GM12878 (cell line): ENCODE measurements around the gene SH3BGRL2. TPM values are rescaled to one million over a fixed set of nuclear protein-coding genes. Genes with fewer than 3 reads are reported as not detected.

Experiments used
- ATAC-seq: fragments of 200-7000 bp; cut with Tn5 transposase; 3 replicates; pipeline ENCODE4 v1.9.1; 2020; ENCODE audit warnings: mild to moderate bottlenecking, moderate library complexity
- BruUV-seq: library from RNA; stranded (reverse); fragments of 400-500 nt; replicated peaks from 2 replicates; lab custom pipeline; 2021; lab: Mats Ljungman, UMichigan
- CTCF ChIA-PET: fragments of 300-600 bp; sonication (Branson Sonifier 250); formaldehyde crosslinking; extraction: SDS; loops from one replicate; lab custom pipeline; 2021; ENCODE audit warnings: inconsistent platforms; lab: Yijun Ruan, JAX
- POLR2A ChIA-PET: fragments of 350-600 bp; formaldehyde crosslinking; extraction: SDS; loops from one replicate; lab custom pipeline; 2021; ENCODE audit warnings: inconsistent platforms; lab: Charles Lee
- RAD21 ChIA-PET: fragments of 300-600 bp; sonication (Branson Sonifier 250); formaldehyde crosslinking; loops from one replicate; lab custom pipeline; 2023; ENCODE audit warnings: antibody characterized with exemption; ENCODE audit not compliant: unreplicated experiment; lab: Charles Lee
- SMC1A ChIA-PET: fragments of 300-600 bp; sonication (Branson Sonifier 250); formaldehyde crosslinking; loops from one replicate; lab custom pipeline; 2023; ENCODE audit not compliant: unreplicated experiment, uncharacterized antibody; lab: Charles Lee
- DNase-seq: peaks from one replicate; pipeline ENCODE4 v3.0.0-alpha.2; 2011; ENCODE audit warnings: low read depth, low spot score
- FAIRE-seq: peaks from 3 replicates; lab custom pipeline; 2011; peaks lifted over from hg19 to GRCh38; lab: Jason Lieb, UNC
- H2AFZ ChIP-seq: 2 replicates; pipeline ENCODE4 v1.6.0; 2011; ENCODE audit warnings: low read depth, low read length, control low read depth; ENCODE audit not compliant: control insufficient read depth
- H3K27ac ChIP-seq: 2 replicates; pipeline ENCODE4 v1.5.1; 2011; ENCODE audit warnings: control low read depth; ENCODE audit not compliant: control insufficient read depth, insufficient read depth
- H3K27me3 ChIP-seq, 2 experiments: replicated peaks in 1 of 2; 2 replicates each; pipeline versions ENCODE4 v1.6.0 to v1.6.1; 2011; ENCODE audit warnings: low read length in 1 of 2; ENCODE audit not compliant: control insufficient read depth in 2 of 2, insufficient read depth in 2 of 2
- H3K36me3 ChIP-seq, 2 experiments: 2 replicates each; pipeline ENCODE4 v1.5.1; 2011; ENCODE audit warnings: low read length in 1 of 2; ENCODE audit not compliant: control insufficient read depth in 2 of 2, insufficient read depth in 2 of 2
- H3K4me1 ChIP-seq: 2 replicates; pipeline ENCODE4 v1.6.1; 2011; ENCODE audit warnings: mild to moderate bottlenecking, low read length, moderate library complexity, mixed read lengths; ENCODE audit not compliant: control insufficient read depth, insufficient read depth
- H3K4me2 ChIP-seq: 2 replicates; pipeline ENCODE4 v1.6.0; 2011; ENCODE audit warnings: control low read depth; ENCODE audit not compliant: control insufficient read depth, insufficient read depth
- H3K4me3 ChIP-seq: fragments of 200-600 bp; sonication (generic); 2 replicates; pipeline ENCODE4 v1.5.1; 2016
- H3K79me2 ChIP-seq: 2 replicates; pipeline ENCODE4 v1.6.0; 2011; ENCODE audit warnings: low read length; ENCODE audit not compliant: control insufficient read depth, insufficient read depth
- H3K9ac ChIP-seq: 2 replicates; pipeline ENCODE4 v1.8.0; 2011; ENCODE audit warnings: low read length, control low read depth, mixed read lengths; ENCODE audit not compliant: control insufficient read depth, insufficient read depth
- H3K9me3 ChIP-seq: replicated peaks from 3 replicates; pipeline ENCODE4 v1.5.1; 2011; ENCODE audit warnings: mild to moderate bottlenecking, low read length; ENCODE audit not compliant: control insufficient read depth, insufficient read depth
- H4K20me1 ChIP-seq: 2 replicates; pipeline ENCODE4 v1.6.0; 2011; ENCODE audit not compliant: control insufficient read depth, insufficient read depth
- BCL11A ChIP-seq: IDR thresholded peaks from 2 replicates; pipeline ENCODE4 v1.6.1; 2011; ENCODE audit warnings: low read depth, low read length
- BCL3 ChIP-seq: IDR thresholded peaks from 2 replicates; pipeline ENCODE4 v1.6.1; 2011; ENCODE audit warnings: borderline replicate concordance, low read depth, mild to moderate bottlenecking, moderate library complexity, low read length; ENCODE audit not compliant: insufficient read depth, poor library complexity, severe bottlenecking
- CHD2 ChIP-seq: IDR thresholded peaks from 2 replicates; pipeline ENCODE4 v1.6.1; 2011; ENCODE audit warnings: low read depth, low read length, improper control_type of control experiment, borderline replicate concordance
- HSF1 ChIP-seq: fragments of 150-350 bp; IDR thresholded peaks from 2 replicates; pipeline ENCODE4 v1.6.1; 2014; ENCODE audit warnings: mild to moderate bottlenecking, low read depth, low read length
- NR2F1 ChIP-seq: fragments of 450-650 bp; conservative IDR thresholded peaks from 2 replicates; pipeline ENCODE4 v1.6.1; 2017; ENCODE audit warnings: mild to moderate bottlenecking
- TARDBP ChIP-seq: IDR thresholded peaks from 2 replicates; pipeline ENCODE4 v1.6.1; 2016; ENCODE audit warnings: borderline replicate concordance
- ZNF274 ChIP-seq: IDR thresholded peaks from one replicate; pipeline ENCODE4 v1.8.0; 2011; ENCODE audit not compliant: insufficient read length, insufficient read depth
- WGBS: methylation state at CpG from one replicate; pipeline ENCODE4 v1.1.6; 2016; ENCODE audit warnings: low lambda C conversion rate; ENCODE audit not compliant: insufficient replicate concordance, insufficient coverage; ENCODE audit errors: missing lambda C conversion rate; 5-methylcytosine and 5-hydroxymethylcytosine counted together
- in situ Hi-C: fragments of 300-500 bp; cut with MboI; formaldehyde crosslinking; loops from 9 replicates; pipeline ENCODE4 v1.14.3; 2018; ENCODE audit warnings: mixed read lengths
- intact Hi-C: fragments of 100-400 bp; cut with micrococcal nuclease; formaldehyde crosslinking; loops from one replicate; pipeline ENCODE4 v1.14.2; 2022; ENCODE audit not compliant: unreplicated experiment
- polyA plus RNA-seq, 11 experiments: library from polyadenylated mRNA; depleted of rRNA in 4 of 11; unstranded in 6 of 11; stranded (reverse) in 5 of 11; fragments of >200 nt; fragmentation: Nextera tagmentation in 4 of 11; fragmentation: Illumina TruSeq in 1 of 11; extraction: Ambion mirVana in 4 of 11; extraction: Trizol in 1 of 11; gene quantifications; 1 replicate in 1 of 11; 2 replicates in 10 of 11; pipeline versions ENCODE4 v1.2.1 to v1.2.3, GENCODE V29; 2011 to 2016; ENCODE audit warnings: inconsistent platforms in 2 of 11, missing spikeins in 2 of 11, low read depth in 1 of 11
- total RNA-seq, 4 experiments: library from RNA; depleted of rRNA in 3 of 4; stranded (reverse); fragments of >200 nt in 3 of 4; fragmentation: Illumina TruSeq in 1 of 4; extraction: Trizol in 1 of 4; gene quantifications; 2 replicates each; pipeline versions ENCODE4 v1.2.1 to v1.2.3, GENCODE V29; 2013 to 2021
- TF ChIP-seq, protein P1 (sequence below): IDR thresholded peaks from 2 replicates; pipeline ENCODE4 v1.6.1; 2012; ENCODE audit warnings: low read depth, low read length, improper control_type of control experiment

SH3BGRL2 gene
- total and polyA plus RNA-seq, 10 of the 15 experiments (the other 5 are each of a cell fraction or from before 2014, with no cell fraction given), result 0.03 to 0.37 (median 0.21) TPM

GRCh38 chr6:79610306-79611009 lies 20.7 kb upstream of the SH3BGRL2 start (continued):
- TF ChIP-seq BCL3 (no peak), ZNF274 (no peak), CHD2 (no peak), TARDBP (no peak), NR2F1 (no peak)
- TF ChIP-seq, protein P1, sequence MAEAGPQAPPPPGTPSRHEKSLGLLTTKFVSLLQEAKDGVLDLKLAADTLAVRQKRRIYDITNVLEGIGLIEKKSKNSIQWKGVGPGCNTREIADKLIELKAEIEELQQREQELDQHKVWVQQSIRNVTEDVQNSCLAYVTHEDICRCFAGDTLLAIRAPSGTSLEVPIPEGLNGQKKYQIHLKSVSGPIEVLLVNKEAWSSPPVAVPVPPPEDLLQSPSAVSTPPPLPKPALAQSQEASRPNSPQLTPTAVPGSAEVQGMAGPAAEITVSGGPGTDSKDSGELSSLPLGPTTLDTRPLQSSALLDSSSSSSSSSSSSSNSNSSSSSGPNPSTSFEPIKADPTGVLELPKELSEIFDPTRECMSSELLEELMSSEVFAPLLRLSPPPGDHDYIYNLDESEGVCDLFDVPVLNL, result no peak

GRCh38 chr6:79612457-79612856 lies 18.7 kb upstream of the SH3BGRL2 start:
- BruUV-seq, result no TSS peak
- H2AFZ ChIP-seq, result no peak overlapping the region
- H3K4me2 ChIP-seq, result no peak overlapping the region
- no peaks in the 10 kb centered on the region for H3K36me3 ChIP-seq
- no peaks in the 10 kb centered on the region for H3K79me2 ChIP-seq
- ChIA-PET CTCF (interaction anchor here (0.6 kb wide), 1 partner anchor 12 kb away, joined by 3 read pairs; no protein-coding TSS in a partner anchor), RAD21 (interaction anchor here (1.2 kb wide), 1 partner anchor 15 kb away, joined by 3 read pairs; no protein-coding TSS in a partner anchor), POLR2A (no interaction called here), SMC1A (interaction anchor here (0.7 to 1.2 kb wide), 2 partner anchors 10 to 28 kb away, joined by 3 read pairs; no protein-coding TSS in a partner anchor)
- no peaks in the 10 kb centered on the region for H4K20me1 ChIP-seq
- WGBS, result 42% methylated on average over 2 of the region's 2 CpGs
- no peak for FAIRE-seq
- H3K9ac ChIP-seq, result no peak overlapping the region
- ATAC-seq, result no peak
- peaks cover 13% of the 10 kb centered on the region for H3K4me1 ChIP-seq
- no peaks in the 10 kb centered on the region for H3K27me3 ChIP-seq
- intact Hi-C loops (no loop called here), in situ Hi-C loops (no loop called here)
- no peaks in the 10 kb centered on the region for H3K9me3 ChIP-seq
- no peak for TF ChIP-seq HSF1
- no peak for TF ChIP-seq BCL11A
- H3K4me3 ChIP-seq, result no peak overlapping the region
- no peak for DNase-seq
- H3K27ac ChIP-seq, result no peak overlapping the region
